HepG2 (cell line): ENCODE results near the gene MYO5B. TPM values are rescaled to one million over a fixed set of nuclear protein-coding genes. Genes with fewer than 3 reads are reported as not detected.

Experiments
- ASH2L ChIP-seq: fragments of 300-600, 200-600 bp; sonication (generic); IDR thresholded peaks from 2 replicates; pipeline ENCODE4 v1.7.0; 2017; ENCODE audit warnings: low read depth, mild to moderate bottlenecking, moderate library complexity, mixed read lengths, low read length; ENCODE audit not compliant: insufficient read length
- BCL6 ChIP-seq: IDR thresholded peaks from 2 replicates; pipeline ENCODE4 v1.6.1; 2016; ENCODE audit warnings: missing genetic modification reagents, missing compliant biosample characterization
- FOXP4 ChIP-seq: sonication (generic); formaldehyde crosslinking; IDR thresholded peaks from 2 replicates; pipeline ENCODE4 v1.4.0; 2020; ENCODE audit warnings: missing genetic modification reagents
- HNF4G ChIP-seq, 2 experiments: sonication (generic) in 1 of 2; formaldehyde crosslinking in 1 of 2; IDR thresholded peaks; 2 replicates each; pipeline versions ENCODE4 v1.4.0 to v1.6.1; 2011 to 2020; ENCODE audit warnings: borderline replicate concordance in 2 of 2, low read depth in 2 of 2, mild to moderate bottlenecking in 2 of 2, low read length in 1 of 2, missing genetic modification reagents in 1 of 2, moderate library complexity in 1 of 2
- ISX ChIP-seq: sonication (generic); formaldehyde crosslinking; conservative IDR thresholded peaks from 2 replicates; pipeline ENCODE4 v1.5.0; 2020; ENCODE audit warnings: missing genetic modification reagents
- MNT ChIP-seq: fragments of 450-650 bp; IDR thresholded peaks from 2 replicates; pipeline ENCODE4 v1.6.1; 2016
- NPAS2 ChIP-seq: sonication (generic); formaldehyde crosslinking; IDR thresholded peaks from 2 replicates; pipeline ENCODE4 v1.8.0; 2022; ENCODE audit warnings: mild to moderate bottlenecking, missing genetic modification reagents, borderline replicate concordance
- POGZ ChIP-seq: sonication (generic); formaldehyde crosslinking; IDR thresholded peaks from 2 replicates; pipeline ENCODE4 v1.4.0; 2020; ENCODE audit warnings: mild to moderate bottlenecking, missing genetic modification reagents
- RCOR2 ChIP-seq: IDR thresholded peaks from 2 replicates; pipeline ENCODE4 v1.6.1; 2016; ENCODE audit warnings: missing biosample characterization, missing genetic modification reagents
- RERE ChIP-seq: IDR thresholded peaks from 2 replicates; pipeline ENCODE4 v1.6.1; 2016; ENCODE audit warnings: low read depth, missing genetic modification reagents, missing compliant biosample characterization
- SPEN ChIP-seq: sonication (generic); formaldehyde crosslinking; IDR thresholded peaks from 2 replicates; pipeline ENCODE4 v1.5.1; 2020; ENCODE audit warnings: low read depth, mild to moderate bottlenecking, missing genetic modification reagents
- THAP7 ChIP-seq: sonication (generic); formaldehyde crosslinking; IDR thresholded peaks from 2 replicates; pipeline ENCODE4 v1.8.1; 2023; ENCODE audit warnings: mild to moderate bottlenecking, missing genetic modification reagents
- ZBTB37 ChIP-seq: sonication (generic); formaldehyde crosslinking; IDR thresholded peaks from 2 replicates; pipeline ENCODE4 v1.4.0; 2020; ENCODE audit warnings: mild to moderate bottlenecking, missing genetic modification reagents
- ZBTB7A ChIP-seq: sonication (generic); formaldehyde crosslinking; IDR thresholded peaks from 2 replicates; pipeline ENCODE4 v1.8.0; 2022; ENCODE audit warnings: mild to moderate bottlenecking, missing genetic modification reagents
- ZFP82 ChIP-seq: sonication (generic); formaldehyde crosslinking; IDR thresholded peaks from 2 replicates; pipeline ENCODE4 v1.5.1; 2020; ENCODE audit warnings: mild to moderate bottlenecking, missing genetic modification reagents, borderline replicate concordance
- ZNF292 ChIP-seq: sonication (generic); formaldehyde crosslinking; IDR thresholded peaks from 2 replicates; pipeline ENCODE4 v1.8.1; 2022; ENCODE audit warnings: mild to moderate bottlenecking, low read depth, missing genetic modification reagents, borderline replicate concordance
- ZNF580 ChIP-seq: IDR thresholded peaks from 2 replicates; pipeline ENCODE4 v1.6.1; 2016; ENCODE audit warnings: low read depth, borderline replicate concordance
- ZNF644 ChIP-seq: IDR thresholded peaks from 2 replicates; pipeline ENCODE4 v1.6.1; 2016; ENCODE audit warnings: low read depth
- polyA plus RNA-seq, 8 experiments: library from polyadenylated mRNA; depleted of rRNA in 3 of 8; stranded (reverse) in 7 of 8; unstranded in 1 of 8; fragments of >200 nt; fragmentation: Illumina TruSeq in 4 of 8; extraction: Trizol in 4 of 8; gene quantifications; 2 replicates each; pipeline versions ENCODE4 v1.2.1 to v1.2.3, GENCODE V29; 2011 to 2016; ENCODE audit warnings: low read depth in 4 of 8, missing spikeins in 1 of 8, mixed read lengths in 1 of 8; ENCODE audit not compliant: insufficient read depth in 1 of 8
- total RNA-seq, 5 experiments: library from RNA; depleted of rRNA; stranded (reverse); fragments of >200 nt; fragmentation: Illumina TruSeq; extraction: Trizol; gene quantifications; 2 replicates each; pipeline ENCODE4 v1.2.3, GENCODE V29; 2016; ENCODE audit warnings: low read depth in 1 of 5

Gene MYO5B
- total and polyA plus RNA-seq, 2 of the 13 experiments (the other 11 are each of a cell fraction or from before 2014, with no cell fraction given) = 13.1 to 24.0 TPM

- TF ChIP-seq MNT = no peak
- no peak for TF ChIP-seq NPAS2
- no peak for TF ChIP-seq ZFP82 (CRISPR knock-in tag)
- TF ChIP-seq RCOR2 (CRISPR knock-in tag) = 0 out of 2 replicates have a peak, but pooled peaks have one; percentile 25
- no peak for TF ChIP-seq ZNF292
- peak; percentile 46; the same call in 1 of the 2 replicates for TF ChIP-seq POGZ (CRISPR knock-in tag)
- peak; percentile 70; the same call in 1 of the 2 replicates for TF ChIP-seq HNF4G (IDR thresholded peaks at IDR 0.05; ENCODE audit: borderline replicate concordance, low read depth, low read length)
- TF ChIP-seq HNF4G (CRISPR knock-in tag; IDR thresholded peaks at IDR 0.05; ENCODE audit: borderline replicate concordance, low read depth) = no peak
- TF ChIP-seq ASH2L = no peak
- TF ChIP-seq RERE (CRISPR knock-in tag) = no peak
- no peak for TF ChIP-seq ZNF580
- no peak for TF ChIP-seq SPEN (CRISPR knock-in tag)
- no peak for TF ChIP-seq ZBTB7A (CRISPR knock-in tag)
- no peak for TF ChIP-seq THAP7
- peak; percentile 90 for TF ChIP-seq ZNF644 (CRISPR knock-in tag)
- TF ChIP-seq ZBTB37 (CRISPR knock-in tag) = 0 out of 2 replicates have a peak, but pooled peaks have one; percentile 25
- TF ChIP-seq BCL6 (CRISPR knock-in tag) = peak; percentile 55; the same call in 1 of the 2 replicates
- TF ChIP-seq ISX = no peak
- 0 out of 2 replicates have a peak, but pooled peaks have one; percentile 35 for TF ChIP-seq FOXP4 (CRISPR knock-in tag)
Observed at GRCh38 chr18:49837889-49838288, 357.1 kb downstream of the MYO5B start (continued).
